GM10266 (cell line): ENCODE results near the gene KCNIP4.
"Not testable (repeated sequence)": the region's sequence is repeated elsewhere in the genome, so short reads cannot be mapped to it uniquely, and the experiment has no call there.

Experiments
- DNase-seq: peaks from one replicate; pipeline ENCODE4 v3.0.0; 2012; ENCODE audit errors: extremely low spot score
- CTCF ChIP-seq: IDR thresholded peaks from 2 replicates; pipeline ENCODE4 v1.5.1; 2012; ENCODE audit warnings: mild to moderate bottlenecking, low read depth; ENCODE audit not compliant: control insufficient read depth, insufficient read depth; ENCODE audit errors: missing control alignments

KCNIP4 gene

GRCh38 chr4:21376176-21376575 is 572.4 kb downstream of the KCNIP4 start:
- no peak for DNase-seq
- no peak for TF ChIP-seq CTCF

- no peak for TF ChIP-seq CTCF
- DNase-seq = no peak
These were observed 573.8 kb downstream of the KCNIP4 start for GRCh38 chr4:21374641-21375368.

- TF ChIP-seq CTCF = no peak
- no peak for DNase-seq
These were observed 581.0 kb downstream of the KCNIP4 start for GRCh38 chr4:21367567-21367966.

- TF ChIP-seq CTCF = no peak
- DNase-seq = no peak
These were observed 581.7 kb downstream of the KCNIP4 start for GRCh38 chr4:21366840-21367239.

GRCh38 chr4:21366312-21366711 is 582.3 kb downstream of the KCNIP4 start:
- DNase-seq = no peak
- no peak for TF ChIP-seq CTCF

- TF ChIP-seq CTCF = no peak
- DNase-seq = no peak
These were observed 584.9 kb downstream of the KCNIP4 start for GRCh38 chr4:21363701-21364100.

- not testable (repeated sequence) for DNase-seq
These were observed 596.2 kb downstream of the KCNIP4 start for GRCh38 chr4:21352354-21352753.

- no peak for TF ChIP-seq CTCF
- no peak for DNase-seq
These were observed 601.4 kb downstream of the KCNIP4 start for GRCh38 chr4:21347142-21347541.
